Skin of body (tissue), 2 donors: ENCODE results near the gene TTLL5. TPM values are rescaled to one million over a fixed set of nuclear protein-coding genes. Genes with fewer than 3 reads are reported as not detected.

ENCODE experiments used
- DNase-seq: peaks from one replicate; lab custom pipeline; 2025; lab: John Stamatoyannopoulos, UW
- total RNA-seq: library from RNA; depleted of rRNA; stranded (reverse); fragments of >200 nt; gene quantifications from one replicate; pipeline ENCODE4 v1.2.3, GENCODE V29; 2014

The TTLL5 gene
- total RNA-seq, 1 donor from 2014 or later, result 30.7 TPM

DNA sequence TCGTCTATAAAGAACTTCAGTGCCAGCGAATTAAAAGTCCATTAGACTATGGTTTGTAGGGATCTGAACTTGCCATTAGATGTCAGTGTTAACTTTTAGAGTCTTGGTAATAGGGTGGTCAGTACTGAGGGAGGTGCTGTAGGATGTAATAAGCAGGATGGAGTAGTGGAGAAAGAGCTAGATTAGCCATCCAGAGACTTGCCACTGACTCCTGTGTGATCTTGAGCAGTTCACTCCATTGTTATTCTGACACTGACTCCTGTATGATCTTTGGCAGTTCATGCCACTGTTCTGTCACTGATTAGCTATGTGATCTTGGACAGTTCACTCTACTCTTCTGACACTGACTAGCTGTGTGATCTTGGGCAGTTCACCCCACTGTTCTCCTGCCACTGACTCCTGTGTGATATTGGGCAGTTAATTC is 133.6 kb downstream of the TTLL5 start:
- DNase-seq, result peak; percentile 5

DNA sequence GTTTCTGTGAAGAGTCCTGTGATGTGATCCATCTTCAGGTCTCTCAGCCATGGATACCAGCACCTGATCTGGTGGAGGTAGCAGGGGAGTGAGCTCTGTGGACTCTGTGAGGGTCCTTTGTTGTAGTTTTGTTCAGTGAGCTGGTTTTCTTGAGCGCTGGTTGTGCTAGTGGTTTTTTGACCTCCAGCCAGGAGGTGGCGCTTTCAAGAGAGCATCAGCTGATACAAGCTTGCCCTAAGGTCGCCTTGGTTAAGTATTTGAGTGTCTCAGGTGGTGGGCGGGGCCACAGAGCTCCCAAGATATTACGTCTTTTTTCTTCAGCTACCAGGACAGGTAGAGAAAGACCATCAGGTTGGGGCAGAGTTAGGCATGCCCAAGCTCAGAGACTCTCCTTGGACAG is 139.7 kb downstream of the TTLL5 start:
- no peak for DNase-seq

- DNase-seq, result peak; percentile 4
Measured at GRCh38 chr14:75802486-75802885, 141.4 kb downstream of the TTLL5 start.

DNA sequence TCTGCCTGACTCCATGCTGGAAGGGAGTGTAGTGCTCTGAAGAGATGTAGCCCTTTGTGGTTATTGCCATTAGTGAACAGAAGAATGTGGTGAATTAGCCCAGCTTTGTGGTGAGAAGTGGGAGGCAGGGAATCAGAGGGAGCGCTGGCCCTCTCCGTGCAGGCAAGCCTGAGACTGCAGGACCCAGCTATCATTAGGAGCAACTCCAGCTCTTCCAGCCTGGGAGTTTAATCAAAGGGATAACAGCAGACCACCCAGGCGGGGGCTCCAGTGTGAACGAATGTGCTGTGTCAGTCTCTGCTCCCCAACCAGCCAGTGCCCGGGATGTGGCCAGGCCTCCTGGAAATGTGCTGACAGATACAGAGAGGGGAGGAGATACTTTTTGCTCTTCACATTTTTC is 142.7 kb downstream of the TTLL5 start:
- no peak for DNase-seq

DNA sequence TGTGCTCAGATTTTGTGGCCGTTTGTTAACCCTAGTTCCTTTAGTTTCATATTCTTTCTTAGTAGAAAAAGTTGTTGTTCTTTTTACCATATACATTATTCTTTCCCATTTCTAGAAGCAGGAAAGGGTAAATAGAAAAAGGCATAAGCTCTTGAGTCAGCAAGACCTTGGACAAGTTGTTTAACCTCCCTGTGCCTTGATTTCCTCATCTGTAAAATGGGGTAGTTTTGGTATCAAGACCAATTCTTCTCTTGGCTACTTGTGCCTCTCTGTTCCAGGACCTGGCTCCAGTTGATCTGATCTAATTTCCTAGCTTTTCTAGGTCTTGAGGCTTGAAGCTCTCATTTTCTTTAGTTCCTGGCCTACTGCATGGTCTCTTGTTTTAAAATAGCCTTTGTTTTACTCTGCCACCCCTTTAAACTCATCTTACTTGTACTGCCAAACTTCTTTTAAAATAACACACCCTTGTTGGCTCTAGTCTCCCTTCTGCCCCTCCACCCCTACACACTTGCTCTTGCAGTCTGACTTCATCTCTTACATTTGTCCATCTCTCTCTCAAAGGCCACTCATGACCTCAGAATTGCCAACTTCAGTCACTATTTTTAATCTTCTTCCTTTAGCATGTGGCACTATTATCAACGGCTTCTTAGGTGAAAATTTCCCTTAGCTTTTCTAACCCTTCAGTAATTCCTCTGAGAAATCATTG is 143.7 kb downstream of the TTLL5 start:
- no peak for DNase-seq

- no peak for DNase-seq
Measured at GRCh38 chr14:75805646-75806045, 144.6 kb downstream of the TTLL5 start.

- DNase-seq, result no peak
Measured at GRCh38 chr14:75806352-75806832, 145.3 kb downstream of the TTLL5 start.

- DNase-seq, result no peak
Measured at GRCh38 chr14:75807667-75808360, 146.8 kb downstream of the TTLL5 start.

DNA sequence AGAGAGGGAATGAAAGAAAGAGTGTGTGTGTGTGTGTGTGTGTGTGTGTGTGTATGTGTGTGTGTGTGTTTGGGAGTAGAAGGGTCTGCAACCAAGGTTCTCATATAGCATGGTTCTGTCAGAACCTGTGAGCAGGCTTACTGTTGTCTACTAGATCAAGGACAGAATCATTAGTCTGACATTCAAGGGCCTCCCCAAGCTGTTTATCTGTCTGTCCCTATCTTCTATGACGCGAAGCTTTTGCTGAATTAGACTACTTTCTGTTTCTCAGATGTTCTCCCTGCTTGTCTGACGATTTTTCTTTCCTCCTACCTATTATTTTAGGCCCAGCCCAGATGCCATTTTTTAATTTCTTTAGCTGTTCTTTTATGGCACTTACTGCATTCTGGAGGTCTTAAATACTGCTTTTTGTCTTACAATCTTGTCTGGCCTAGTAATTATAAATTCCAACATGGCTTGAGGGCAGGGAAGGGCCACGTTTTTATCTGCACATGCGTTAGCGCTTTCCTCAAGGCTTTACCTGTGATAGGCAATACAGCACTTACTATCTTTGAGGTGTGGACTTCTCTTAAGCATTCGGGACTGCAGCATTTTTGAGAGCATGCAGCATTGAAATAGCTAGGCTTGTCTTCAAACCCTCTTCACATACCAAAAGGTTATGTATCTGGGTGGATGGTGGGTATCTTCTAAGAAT is 150.2 kb downstream of the TTLL5 start:
- no peak for DNase-seq

- no peak for DNase-seq
Measured at GRCh38 chr14:75811872-75812499, 150.9 kb downstream of the TTLL5 start.

GRCh38 chr14:75812622-75813021 is 151.6 kb downstream of the TTLL5 start:
- DNase-seq, result no peak

- DNase-seq, result no peak
Measured at GRCh38 chr14:75820761-75821160, 159.7 kb downstream of the TTLL5 start.

- no peak for DNase-seq
Measured at GRCh38 chr14:75821831-75822521, 160.9 kb downstream of the TTLL5 start.

- DNase-seq, result no peak
Measured at GRCh38 chr14:75822522-75823141, 161.6 kb downstream of the TTLL5 start.

GRCh38 chr14:75823334-75823733 is 162.3 kb downstream of the TTLL5 start:
- DNase-seq, result peak; percentile 48

GRCh38 chr14:75824318-75824717 is 163.3 kb downstream of the TTLL5 start:
- DNase-seq, result no peak

DNA sequence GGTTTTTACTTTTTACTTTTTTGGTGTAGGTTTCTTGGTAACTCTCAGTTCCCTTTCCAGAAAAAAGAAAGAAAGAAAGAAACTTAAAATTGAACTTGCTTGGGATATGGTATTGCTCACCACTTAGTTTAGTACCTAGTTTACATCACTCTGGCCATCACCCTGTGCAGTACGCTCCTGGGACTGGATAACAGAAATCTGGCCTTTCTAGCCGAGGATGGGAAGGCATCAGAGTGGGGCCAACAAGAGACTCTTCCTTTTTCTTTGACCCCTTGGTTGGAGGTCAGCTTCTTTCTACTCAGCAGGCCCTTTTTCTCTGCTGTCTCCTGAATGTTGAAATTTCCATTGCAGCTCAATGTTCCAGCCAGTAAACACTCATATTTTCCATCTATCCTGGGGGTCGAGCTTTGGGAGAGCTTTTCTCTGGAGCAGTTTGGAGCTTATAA is 164.1 kb downstream of the TTLL5 start:
- DNase-seq, result peak; percentile 36

- no peak for DNase-seq
Measured at GRCh38 chr14:75826599-75826998, 165.6 kb downstream of the TTLL5 start.

DNA sequence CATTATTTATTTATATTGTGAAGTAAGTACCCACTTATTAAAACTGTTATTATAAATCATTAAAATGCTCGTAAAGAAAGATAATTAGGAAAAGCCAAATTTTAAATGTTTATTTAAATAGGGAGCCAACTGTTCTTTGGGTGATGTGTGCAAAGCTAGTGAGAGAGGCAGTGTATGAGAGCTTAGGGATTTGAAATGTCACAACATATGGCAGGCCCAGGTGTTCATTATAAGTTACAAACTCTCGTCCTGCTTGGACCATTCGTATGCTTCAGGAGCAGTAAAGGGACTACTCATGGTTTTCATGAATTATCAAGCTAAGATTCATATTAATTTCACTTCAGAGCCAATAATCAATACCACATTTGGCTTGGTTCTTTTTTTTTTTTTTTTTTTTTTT is 166.3 kb downstream of the TTLL5 start:
- DNase-seq, result no peak

DNA sequence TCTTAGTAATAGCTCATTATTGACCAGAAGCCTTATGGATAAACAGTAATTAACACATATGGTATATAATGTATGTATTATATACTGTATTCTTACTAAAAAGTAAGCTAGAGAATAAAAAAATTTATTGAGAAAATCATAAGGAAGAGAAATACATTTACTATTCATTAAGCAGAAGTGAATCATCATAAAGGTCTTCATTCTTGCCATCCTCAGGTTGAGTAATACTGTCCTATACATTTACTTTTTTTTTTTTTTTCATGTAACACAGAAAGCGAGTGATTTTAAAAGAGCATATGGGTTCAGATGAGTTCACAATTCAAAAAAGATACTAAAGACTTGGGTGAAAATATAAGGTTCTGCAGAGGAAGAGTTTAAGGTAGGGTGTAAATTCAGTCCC is 168.3 kb downstream of the TTLL5 start:
- no peak for DNase-seq

DNA sequence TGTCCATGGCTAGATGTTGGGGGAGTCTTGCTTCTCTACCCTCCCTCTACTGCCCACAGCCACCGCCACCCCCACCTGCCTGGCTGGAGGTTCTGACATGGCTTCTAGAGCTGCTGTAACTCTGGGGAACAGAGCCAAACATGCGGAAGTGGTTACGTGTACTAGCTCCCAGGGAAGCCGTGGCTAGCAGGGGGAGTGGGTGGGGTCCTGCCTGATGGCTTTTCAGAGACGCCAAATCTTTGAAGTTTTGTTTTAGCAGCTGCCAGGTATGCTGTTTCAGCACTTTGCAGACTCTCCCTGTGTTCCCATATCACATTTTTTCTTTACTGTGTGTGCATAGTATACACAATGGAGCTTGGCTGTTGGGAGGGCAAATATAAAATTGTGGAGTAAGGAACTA is 170.4 kb downstream of the TTLL5 start:
- peak; percentile 24 for DNase-seq
